ENCODE measurements around the gene NDUFS3. TPM values are rescaled to one million over a fixed set of nuclear protein-coding genes. Genes with fewer than 3 reads are reported as not detected.

Gene NDUFS3
- total RNA-seq, 3 donors from 2014 or later: 164 to 174 (median 170) TPM

DNA sequence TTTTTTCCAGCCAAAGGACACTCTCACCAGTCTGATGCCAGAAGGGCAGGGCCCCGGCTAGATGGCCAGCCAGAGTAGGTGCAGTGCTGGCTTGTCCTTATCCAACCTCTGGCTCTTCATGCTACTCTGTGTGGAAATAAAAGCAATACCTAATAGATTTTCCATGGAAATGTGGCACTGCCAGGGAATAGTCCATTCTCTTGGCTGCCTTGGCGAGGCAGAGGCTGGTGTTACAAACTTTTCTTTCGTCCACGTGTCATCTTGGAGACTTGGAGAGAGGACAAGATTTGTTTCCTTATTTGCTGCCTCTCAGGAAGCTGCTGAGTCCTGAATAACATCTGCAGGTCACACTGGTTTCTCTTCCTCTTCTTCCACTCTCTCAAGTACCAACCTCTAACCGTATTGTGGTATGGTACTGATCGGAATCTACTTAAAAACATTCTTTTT is 32.5 kb downstream of the NDUFS3 start:
- no peaks in the 10 kb centered on the region for H3K4me1 Mint-ChIP-seq (ENCODE audit: low read depth)
- no peaks in the 10 kb centered on the region for H3K27me3 Mint-ChIP-seq (ENCODE audit: low read depth)
- DNase-seq (no peak), ATAC-seq (no peak)
- peaks cover 4% of the 10 kb centered on the region for H3K36me3 Mint-ChIP-seq (ENCODE audit: insufficient read depth)
- H3K4me3 Mint-ChIP-seq: no peak overlapping the region
- H3K9me3 Mint-ChIP-seq: no peaks in the 10 kb centered on the region

DNA sequence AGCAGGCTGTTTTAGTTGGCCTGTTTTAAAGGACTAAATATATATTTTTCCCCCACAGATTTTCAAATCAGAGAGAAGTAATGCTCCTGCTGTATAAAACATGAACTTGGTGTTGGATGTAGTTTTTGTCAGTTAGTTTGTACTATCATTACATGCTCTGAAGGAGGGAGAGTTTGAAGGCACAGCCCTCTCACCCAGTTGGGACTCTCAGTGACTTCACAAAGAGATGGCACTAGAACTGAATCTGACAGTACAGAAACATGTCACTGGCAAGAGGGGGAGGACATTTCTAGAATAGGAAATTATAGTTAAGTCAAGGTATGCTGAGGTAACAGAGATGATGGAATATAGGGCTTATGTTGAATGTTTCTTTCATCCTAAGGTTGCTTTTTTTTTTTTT is 36.4 kb downstream of the NDUFS3 start:
- H3K36me3 Mint-ChIP-seq (ENCODE audit: insufficient read depth): peaks cover 8% of the 10 kb centered on the region
- no peak overlapping the region for H3K4me3 Mint-ChIP-seq
- no peak for DNase-seq
- no peak for ATAC-seq
- H3K4me1 Mint-ChIP-seq (ENCODE audit: low read depth): no peaks in the 10 kb centered on the region
- H3K9me3 Mint-ChIP-seq: no peaks in the 10 kb centered on the region
- no peaks in the 10 kb centered on the region for H3K27me3 Mint-ChIP-seq (ENCODE audit: low read depth)

DNA sequence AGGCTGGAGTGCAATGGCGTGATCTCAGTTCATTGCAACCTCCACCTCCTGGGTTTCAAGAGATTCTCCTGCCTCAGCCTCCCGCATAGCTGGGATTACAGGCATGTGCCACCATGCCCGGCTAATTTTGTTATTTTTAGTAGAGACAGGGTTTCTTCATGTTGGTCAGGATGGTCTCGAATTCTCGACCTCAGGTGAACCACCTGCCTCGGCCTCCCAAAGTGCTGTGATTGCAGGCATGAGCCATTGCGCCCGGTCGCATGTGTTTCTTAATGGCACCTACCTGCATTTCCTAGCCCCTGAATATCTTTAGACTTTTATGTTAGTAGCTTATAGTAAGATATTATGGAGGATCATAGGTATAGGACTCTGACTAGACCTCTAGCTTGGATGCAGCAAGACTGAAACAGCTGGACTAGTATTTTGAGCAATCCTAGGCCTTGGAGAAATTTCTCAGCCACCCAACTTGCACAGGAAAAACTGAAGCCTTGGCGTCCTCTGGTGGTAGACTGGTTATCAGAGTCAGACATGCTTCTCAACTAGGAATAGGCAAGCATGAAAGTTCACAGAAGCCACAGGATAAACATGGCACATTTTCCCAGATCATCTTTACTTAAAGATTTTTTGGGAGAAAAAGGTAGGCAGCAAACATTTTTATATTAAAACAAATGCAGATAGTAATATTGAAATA is 38.0 kb downstream of the NDUFS3 start:
- no peak overlapping the region for H3K4me3 Mint-ChIP-seq
- ATAC-seq: no peak
- no peaks in the 10 kb centered on the region for H3K27me3 Mint-ChIP-seq (ENCODE audit: low read depth)
- no peak for DNase-seq
- no peaks in the 10 kb centered on the region for H3K9me3 Mint-ChIP-seq
- peaks cover 6% of the 10 kb centered on the region for H3K36me3 Mint-ChIP-seq (ENCODE audit: insufficient read depth)
- no peaks in the 10 kb centered on the region for H3K4me1 Mint-ChIP-seq (ENCODE audit: low read depth)

DNA sequence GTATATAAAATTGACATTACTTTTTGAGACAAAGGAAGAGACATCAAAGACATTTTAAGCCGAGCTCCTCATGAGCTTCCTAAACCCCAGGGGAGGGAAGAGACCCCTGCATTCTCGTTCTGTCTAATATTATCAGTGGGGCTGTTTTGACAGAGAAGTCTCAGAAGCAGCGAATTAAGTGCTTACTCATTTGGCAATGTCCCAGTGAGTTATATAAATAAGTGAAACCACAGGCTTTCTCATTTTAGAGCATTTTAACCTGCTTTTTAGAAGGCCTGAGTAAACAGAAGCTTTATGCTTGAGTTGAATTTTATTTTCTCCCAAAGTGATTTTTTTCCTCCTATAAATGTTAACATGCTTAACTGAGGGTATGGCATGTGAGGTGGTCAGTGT is 38.5 kb downstream of the NDUFS3 start:
- Mint-ChIP-seq H3K27me3 (ENCODE audit: low read depth) (no peaks in the 10 kb centered on the region), H3K4me1 (ENCODE audit: low read depth) (no peaks in the 10 kb centered on the region), H3K36me3 (ENCODE audit: insufficient read depth) (peaks cover 7% of the 10 kb centered on the region), H3K4me3 (no peak overlapping the region), H3K9me3 (no peaks in the 10 kb centered on the region)
- no peak for ATAC-seq
- DNase-seq: no peak

DNA sequence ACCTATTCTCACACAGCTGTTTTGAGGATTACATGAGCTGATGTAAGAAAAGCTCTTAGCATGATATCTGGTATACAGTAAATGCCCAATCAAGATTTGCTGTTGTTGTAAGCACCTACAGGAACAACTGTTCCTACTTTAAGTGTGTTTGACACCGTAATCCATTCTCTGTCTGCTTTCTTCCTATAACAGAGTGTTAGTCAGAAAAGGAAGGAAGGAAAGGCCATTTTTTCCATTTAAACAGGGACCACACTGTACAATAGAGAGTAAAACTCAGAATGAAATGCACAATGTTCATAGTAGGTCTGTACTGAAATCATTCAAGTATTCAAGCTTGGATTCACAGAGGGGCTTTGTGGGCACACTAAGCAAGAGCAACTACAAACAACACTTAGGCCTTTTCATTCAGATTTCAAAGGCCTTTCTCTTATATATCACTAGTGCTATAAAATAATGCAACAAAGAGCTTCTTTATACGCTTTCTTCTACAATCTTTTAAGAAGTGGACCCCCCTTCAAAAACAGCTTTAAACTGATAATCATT is 42.0 kb downstream of the NDUFS3 start:
- no peaks in the 10 kb centered on the region for H3K9me3 Mint-ChIP-seq
- H3K36me3 Mint-ChIP-seq (ENCODE audit: insufficient read depth): peaks cover 13% of the 10 kb centered on the region
- H3K4me3 Mint-ChIP-seq: no peak overlapping the region
- DNase-seq: no peak
- no peaks in the 10 kb centered on the region for H3K4me1 Mint-ChIP-seq (ENCODE audit: low read depth)
- H3K27me3 Mint-ChIP-seq (ENCODE audit: low read depth): no peaks in the 10 kb centered on the region
- no peak for ATAC-seq

DNA sequence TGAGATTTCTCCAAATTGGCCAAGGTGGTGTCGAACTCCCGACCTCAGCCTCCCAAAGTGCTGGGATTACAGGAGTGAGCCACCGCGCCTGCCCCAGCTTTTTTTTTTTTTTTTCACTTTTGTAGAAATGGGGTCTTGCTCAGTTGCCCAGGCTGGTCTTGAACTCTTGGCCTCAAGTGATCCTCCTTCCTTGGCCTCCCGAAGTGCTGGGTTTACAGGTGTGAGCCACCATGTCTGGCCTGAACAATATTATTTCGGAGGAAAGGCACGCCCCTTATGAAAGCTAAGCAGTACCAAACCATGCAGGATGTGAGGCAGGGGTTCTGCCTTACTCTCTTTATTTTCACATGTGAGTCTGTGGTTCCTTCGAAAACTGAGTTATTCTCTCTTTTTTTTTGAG is 47.4 kb downstream of the NDUFS3 start:
- no peaks in the 10 kb centered on the region for H3K27me3 Mint-ChIP-seq (ENCODE audit: low read depth)
- no peaks in the 10 kb centered on the region for H3K9me3 Mint-ChIP-seq
- no peaks in the 10 kb centered on the region for H3K4me1 Mint-ChIP-seq (ENCODE audit: low read depth)
- no peak overlapping the region for H3K4me3 Mint-ChIP-seq
- no peak for DNase-seq
- ATAC-seq: no peak
- H3K36me3 Mint-ChIP-seq (ENCODE audit: insufficient read depth): peaks cover 25% of the 10 kb centered on the region

DNA sequence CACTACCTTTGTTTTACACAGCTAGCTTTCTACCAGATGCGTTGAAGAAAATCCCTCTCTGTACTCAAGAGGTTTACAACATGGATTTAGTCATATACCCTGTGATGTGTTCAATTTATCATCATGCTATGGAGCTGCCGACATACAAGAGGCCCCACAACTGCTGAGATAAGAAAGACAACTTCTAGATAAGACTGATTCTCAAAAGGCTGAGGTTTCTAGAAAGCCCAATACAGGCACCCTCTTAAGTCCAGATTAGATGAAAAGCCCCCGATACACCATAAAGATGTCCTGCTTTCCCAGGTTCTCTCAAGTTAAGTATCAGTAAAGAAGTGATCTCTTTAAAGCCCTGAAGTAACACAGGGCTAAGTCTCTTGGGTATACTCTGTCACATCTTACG is 49.2 kb downstream of the NDUFS3 start:
- peaks cover 31% of the 10 kb centered on the region for H3K36me3 Mint-ChIP-seq (ENCODE audit: insufficient read depth)
- no peaks in the 10 kb centered on the region for H3K9me3 Mint-ChIP-seq
- DNase-seq (no peak), ATAC-seq (no peak)
- no peaks in the 10 kb centered on the region for H3K4me1 Mint-ChIP-seq (ENCODE audit: low read depth)
- no peaks in the 10 kb centered on the region for H3K27me3 Mint-ChIP-seq (ENCODE audit: low read depth)
- H3K4me3 Mint-ChIP-seq: no peak overlapping the region

DNA sequence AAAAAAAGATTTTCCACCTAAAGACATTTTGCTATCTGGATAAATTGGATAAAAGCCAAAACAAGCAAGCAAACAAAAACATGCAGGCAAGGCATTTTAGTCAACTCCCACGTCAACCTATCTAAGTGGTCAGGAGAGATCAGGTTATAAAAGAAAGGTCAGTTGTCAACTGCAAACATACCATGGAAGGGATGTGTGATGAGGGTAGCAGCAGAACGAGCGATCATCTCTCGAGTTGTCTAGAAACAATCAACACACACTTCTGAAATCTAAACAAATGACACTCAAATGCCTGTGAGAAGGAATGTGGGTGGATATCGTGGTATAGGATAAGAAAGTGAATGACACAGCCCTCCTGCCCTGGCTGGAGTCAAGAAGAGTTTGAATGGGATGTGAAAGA is 52.6 kb downstream of the NDUFS3 start:
- Mint-ChIP-seq H3K4me3 (no peak overlapping the region), H3K9me3 (no peaks in the 10 kb centered on the region), H3K4me1 (ENCODE audit: low read depth) (no peaks in the 10 kb centered on the region), H3K36me3 (ENCODE audit: insufficient read depth) (peaks cover 35% of the 10 kb centered on the region), H3K27me3 (ENCODE audit: low read depth) (no peaks in the 10 kb centered on the region)
- no peak for ATAC-seq
- DNase-seq: no peak

Other genes starting within 250 kb of the NDUFS3 start
- gene MYBPC3, start 226.4 kb upstream of the NDUFS3 start, total RNA-seq: not detected
- 1 to 10 TPM in 2 of 3 donors, under 1 TPM in 1; 0.74 to 2.3 (median 1.1) TPM for gene SPI1, start 200.5 kb upstream of the NDUFS3 start, total RNA-seq
- gene SLC39A13, start 170.5 kb upstream of the NDUFS3 start, total RNA-seq: 10 to 100 TPM; 18.7 to 20.8 (median 19.5) TPM
- 100 to 1,000 TPM; 275 to 300 (median 299) TPM for gene PSMC3, start 152.6 kb upstream of the NDUFS3 start, total RNA-seq
- gene RAPSN, start 129.9 kb upstream of the NDUFS3 start, total RNA-seq: under 1 TPM; 0.46 to 0.53 (median 0.52) TPM
- 100 to 1,000 TPM; 186 to 199 (median 190) TPM for gene CELF1, start 25.9 kb upstream of the NDUFS3 start, total RNA-seq
- 10 to 100 TPM; 47.1 to 54.7 (median 48.8) TPM for gene PTPMT1, start 13.5 kb upstream of the NDUFS3 start, total RNA-seq
- gene KBTBD4, start 104 bp upstream of the NDUFS3 start, total RNA-seq: 10 to 100 TPM; 19.6 to 24.7 (median 21.5) TPM
- gene FAM180B, start 7.6 kb downstream of the NDUFS3 start, total RNA-seq: under 1 TPM in 1 of 3 donors, not detected in 2; 0.13 TPM
- gene C1QTNF4, start 15.3 kb downstream of the NDUFS3 start, total RNA-seq: under 1 TPM in 1 of 3 donors, not detected in 2; 0.18 TPM
- 100 to 1,000 TPM; 122 to 147 (median 128) TPM for gene MTCH2, start 63.5 kb downstream of the NDUFS3 start, total RNA-seq
- 1 to 10 TPM in 2 of 3 donors, under 1 TPM in 1; 0.83 to 2.0 (median 1.7) TPM for gene AGBL2, start 136.3 kb downstream of the NDUFS3 start, total RNA-seq
- gene FNBP4, start 188.3 kb downstream of the NDUFS3 start, total RNA-seq: 100 to 1,000 TPM; 113 to 129 (median 121) TPM